ENCODE measurements around the gene AKAP12.

The AKAP12 gene

GRCh38 chr6:151357758-151358436 lies 118.1 kb downstream of the AKAP12 start:
- DNase-seq (ENCODE audit: low spot score) = no peak
- in situ Hi-C loops (cut with MboI; ENCODE audit: low pct_unique_long_range_greater_than_20kb, low sequenced_read_pairs, unreplicated experiment) = no loop called here
- TF ChIP-seq CTCF (IDR thresholded peaks at IDR 0.05; ENCODE audit: extremely low read depth, insufficient read depth, missing control alignments) = no peak

DNA sequence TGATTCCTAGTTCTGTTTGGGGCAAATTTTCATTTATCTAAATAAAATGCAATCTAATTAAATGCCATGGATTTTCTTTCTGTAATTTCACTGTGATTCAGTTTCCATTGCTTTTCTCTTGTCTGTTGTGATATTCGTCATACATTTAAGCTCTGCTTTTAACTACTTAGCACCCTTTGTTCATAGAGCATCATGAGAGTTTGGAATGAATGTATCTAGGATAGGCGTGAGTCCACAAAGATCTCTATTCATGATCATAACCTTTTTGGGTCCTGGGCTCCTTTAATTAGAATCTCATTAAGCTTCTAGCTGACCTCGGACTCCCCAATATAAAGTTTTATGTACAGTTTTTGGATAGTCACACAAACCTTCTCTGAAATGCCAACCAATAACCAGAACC lies 118.7 kb downstream of the AKAP12 start:
- DNase-seq (ENCODE audit: low spot score) = no peak
- no peak for TF ChIP-seq CTCF (IDR thresholded peaks at IDR 0.05; ENCODE audit: extremely low read depth, insufficient read depth, missing control alignments)
- in situ Hi-C loops (cut with MboI; ENCODE audit: low pct_unique_long_range_greater_than_20kb, low sequenced_read_pairs, unreplicated experiment) = no loop called here

DNA sequence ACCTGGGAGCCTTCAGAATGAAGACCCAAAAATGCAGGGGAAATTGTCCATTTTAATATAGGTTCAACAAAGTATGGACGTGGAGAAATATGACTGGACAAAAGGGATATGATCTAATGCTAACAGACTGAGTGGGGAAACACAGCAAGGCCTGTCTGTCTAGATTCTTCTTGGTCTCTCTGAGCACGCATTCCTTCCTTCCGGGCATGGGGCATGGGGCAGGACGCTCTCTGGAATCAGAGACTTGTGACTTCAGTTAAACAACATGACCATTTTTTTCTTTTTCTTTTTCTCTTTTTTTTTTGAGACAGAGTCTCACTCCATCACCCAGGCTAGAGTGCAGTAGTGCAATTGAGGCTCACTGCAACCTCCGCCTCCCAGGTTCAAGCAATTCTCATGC lies 119.7 kb downstream of the AKAP12 start:
- in situ Hi-C loops (cut with MboI; ENCODE audit: low pct_unique_long_range_greater_than_20kb, low sequenced_read_pairs, unreplicated experiment) = no loop called here
- no peak for TF ChIP-seq CTCF (IDR thresholded peaks at IDR 0.05; ENCODE audit: extremely low read depth, insufficient read depth, missing control alignments)

DNA sequence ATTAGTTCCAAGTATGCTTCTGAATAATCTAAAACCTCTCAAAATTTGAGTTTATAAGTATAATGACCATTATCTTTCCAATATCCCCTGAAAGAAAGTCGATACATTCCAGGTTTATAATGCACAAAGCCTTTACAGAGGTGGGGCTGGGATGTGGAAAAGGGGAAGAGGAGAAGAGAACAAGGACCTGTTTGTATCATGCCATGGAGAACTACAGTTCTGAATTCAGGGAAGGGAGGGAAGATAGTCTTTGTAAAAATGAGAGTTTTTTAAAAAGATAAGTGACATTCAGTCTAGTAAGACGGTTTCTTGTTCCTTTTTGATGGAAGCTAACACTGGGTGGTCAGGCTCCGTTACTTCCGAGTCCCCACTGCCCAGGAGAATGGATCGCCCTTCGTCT lies 125.5 kb downstream of the AKAP12 start:
- in situ Hi-C loops (cut with MboI; ENCODE audit: low pct_unique_long_range_greater_than_20kb, low sequenced_read_pairs, unreplicated experiment) = no loop called here
- no peak for TF ChIP-seq CTCF (IDR thresholded peaks at IDR 0.05; ENCODE audit: extremely low read depth, insufficient read depth, missing control alignments)

More for the DNA sequence above, 119.7 kb downstream of the AKAP12 start:
- DNase-seq (ENCODE audit: low spot score) = no peak

DNA sequence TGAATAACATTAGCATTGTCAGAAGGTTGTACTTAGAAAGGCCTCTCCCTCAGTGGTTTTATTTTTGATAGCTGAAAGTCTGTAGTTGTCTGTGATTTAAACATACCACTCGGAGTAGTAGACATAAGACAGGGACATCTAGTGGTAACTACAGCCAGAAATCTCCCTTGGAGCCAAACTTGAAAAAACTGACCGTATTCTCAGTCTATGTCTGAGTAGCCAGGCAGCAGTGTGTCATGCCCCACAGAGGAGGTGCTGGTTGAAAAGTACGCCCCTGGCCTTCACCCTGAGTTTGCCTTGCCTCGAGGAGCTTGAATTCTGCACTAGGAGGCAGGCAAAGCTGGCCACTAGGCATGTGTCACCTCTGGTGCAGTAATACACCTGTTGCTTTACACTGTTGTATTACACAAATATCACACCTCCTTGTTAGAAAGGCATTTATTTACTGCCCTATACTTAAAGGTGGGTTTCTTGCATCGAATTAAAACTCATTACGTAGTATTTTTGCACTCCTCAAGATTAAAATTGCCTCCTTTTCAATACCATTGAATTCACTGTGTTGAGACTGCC lies 130.8 kb downstream of the AKAP12 start:
- in situ Hi-C loops (cut with MboI; ENCODE audit: low pct_unique_long_range_greater_than_20kb, low sequenced_read_pairs, unreplicated experiment) = no loop called here
- TF ChIP-seq CTCF (IDR thresholded peaks at IDR 0.05; ENCODE audit: extremely low read depth, insufficient read depth, missing control alignments) = no peak
- no peak for DNase-seq (ENCODE audit: low spot score)

More for the DNA sequence above, 125.5 kb downstream of the AKAP12 start:
- DNase-seq (ENCODE audit: low spot score) = no peak

- in situ Hi-C loops (cut with MboI; ENCODE audit: low pct_unique_long_range_greater_than_20kb, low sequenced_read_pairs, unreplicated experiment) = no loop called here
- no peak for DNase-seq (ENCODE audit: low spot score)
Observed at GRCh38 chr6:151372164-151372563, 132.4 kb downstream of the AKAP12 start.

More at GRCh38 chr6:151372164-151372563, 132.4 kb downstream of the AKAP12 start:
- no peak for TF ChIP-seq CTCF (IDR thresholded peaks at IDR 0.05; ENCODE audit: extremely low read depth, insufficient read depth, missing control alignments)

Measured in GM13977 (cell line).